ENCODE results near the gene ERMN. TPM values are rescaled to one million over a fixed set of nuclear protein-coding genes. Genes with fewer than 3 reads are reported as not detected.

Gene ERMN, protein sequence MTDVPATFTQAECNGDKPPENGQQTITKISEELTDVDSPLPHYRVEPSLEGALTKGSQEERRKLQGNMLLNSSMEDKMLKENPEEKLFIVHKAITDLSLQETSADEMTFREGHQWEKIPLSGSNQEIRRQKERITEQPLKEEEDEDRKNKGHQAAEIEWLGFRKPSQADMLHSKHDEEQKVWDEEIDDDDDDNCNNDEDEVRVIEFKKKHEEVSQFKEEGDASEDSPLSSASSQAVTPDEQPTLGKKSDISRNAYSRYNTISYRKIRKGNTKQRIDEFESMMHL
- 3.6 and 18.7 TPM in 2 replicates for polyA plus RNA-seq

DNA sequence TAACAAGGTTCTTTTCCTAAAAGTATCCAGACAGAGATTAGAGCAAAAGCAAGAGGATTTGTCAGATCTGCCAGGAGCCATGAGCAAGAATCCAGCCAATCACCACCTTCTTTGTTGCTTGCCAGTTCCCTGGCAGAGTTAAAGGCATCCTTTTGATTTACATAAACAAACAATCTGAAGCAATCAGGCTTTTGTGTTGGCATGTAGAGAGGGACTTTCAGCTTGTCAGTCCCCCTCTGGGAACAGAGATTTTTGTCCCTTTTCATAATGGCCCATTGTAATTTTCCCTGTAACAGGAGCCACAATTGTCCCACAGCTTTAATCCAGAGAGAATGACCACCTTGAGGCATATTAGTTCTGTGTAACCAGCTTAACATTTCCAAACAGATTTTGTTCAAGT, at the start of gene ERMN:
ERMN (minus strand) TSS at position 39 of the 400 bp plus-strand sequence. CDS start 182 bp downstream, outside the sequence.

Other genes with a start within 250 kb of the ERMN start
- 0.12 and 1.5 TPM in 2 replicates for gene GALNT5, start 68.1 kb downstream of the ERMN start, polyA plus RNA-seq
- gene CYTIP, start 118.3 kb upstream of the ERMN start, polyA plus RNA-seq = not detected in 2 replicates

Measured in Purkinje cell (primary cell).